Raji (cell line): Measurements from ENCODE around the gene SLC6A9.

ENCODE experiments used
- POLR2A ChIP-seq: IDR thresholded peaks from 2 replicates; pipeline ENCODE4 v1.6.1; 2011; ENCODE audit warnings: low read depth, low read length, control low read depth; ENCODE audit not compliant: insufficient read depth

SLC6A9 gene

GRCh38 chr1:44008259-44008658 lies 23.0 kb downstream of the SLC6A9 start:
- no peak for TF ChIP-seq POLR2A

GRCh38 chr1:44002606-44003157 lies 28.6 kb downstream of the SLC6A9 start:
- no peak for TF ChIP-seq POLR2A

- TF ChIP-seq POLR2A: no peak
Observed at GRCh38 chr1:44002165-44002564, 29.1 kb downstream of the SLC6A9 start.

DNA sequence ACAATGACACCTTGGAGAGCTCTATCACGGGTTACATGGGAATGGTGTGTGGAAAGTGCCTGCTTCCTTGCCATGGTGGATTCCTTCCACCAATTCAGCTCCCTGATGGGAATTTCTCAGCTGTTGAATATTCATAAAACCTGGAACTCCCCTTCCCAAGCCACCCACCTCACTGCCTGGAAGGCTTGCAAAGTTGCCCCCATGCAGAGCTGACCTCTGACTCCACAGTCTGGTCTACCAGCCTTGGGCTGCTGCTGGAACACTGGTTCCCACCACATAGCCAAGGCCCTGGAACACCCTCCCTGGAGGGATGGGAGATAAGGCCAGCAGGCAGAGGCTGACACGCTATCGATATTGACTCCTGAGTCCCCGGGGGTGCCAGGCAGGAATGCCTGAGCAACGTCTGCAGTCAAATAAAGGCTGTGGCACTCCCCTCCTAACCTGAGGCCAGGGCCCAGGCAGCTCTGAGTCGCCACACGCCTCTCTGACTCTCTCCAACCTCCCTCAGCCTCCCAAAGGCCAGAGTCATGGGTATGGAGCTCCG lies 31.1 kb downstream of the SLC6A9 start:
- no peak for TF ChIP-seq POLR2A

DNA sequence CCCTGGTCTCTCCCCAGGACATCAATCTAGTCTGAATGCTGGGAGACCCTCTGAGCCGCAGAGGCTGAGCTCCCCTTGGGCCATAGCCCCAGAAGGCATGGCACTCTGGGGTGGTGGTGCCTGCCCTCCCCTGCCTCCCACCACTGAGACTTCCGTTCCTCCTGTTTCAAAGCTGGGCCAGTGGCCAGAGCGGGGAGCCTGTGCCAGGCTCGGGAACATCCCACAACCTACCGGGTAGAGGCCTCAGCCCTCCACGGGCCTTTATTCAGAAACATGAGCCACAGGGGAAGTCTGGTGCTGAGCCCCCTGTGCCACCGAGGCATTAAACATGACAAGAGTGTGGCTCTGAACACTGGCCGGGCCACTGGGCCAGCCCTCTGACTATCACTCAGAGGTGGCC lies 31.8 kb downstream of the SLC6A9 start:
- no peak for TF ChIP-seq POLR2A

GRCh38 chr1:43998000-43998378 lies 33.3 kb downstream of the SLC6A9 start:
- no peak for TF ChIP-seq POLR2A

- TF ChIP-seq POLR2A: no peak
Observed at GRCh38 chr1:43997295-43997999, 33.8 kb downstream of the SLC6A9 start.

- no peak for TF ChIP-seq POLR2A
Observed at GRCh38 chr1:43996733-43997115, 34.5 kb downstream of the SLC6A9 start.

- TF ChIP-seq POLR2A: no peak
Observed at GRCh38 chr1:43995984-43996732, 35.1 kb downstream of the SLC6A9 start.

DNA sequence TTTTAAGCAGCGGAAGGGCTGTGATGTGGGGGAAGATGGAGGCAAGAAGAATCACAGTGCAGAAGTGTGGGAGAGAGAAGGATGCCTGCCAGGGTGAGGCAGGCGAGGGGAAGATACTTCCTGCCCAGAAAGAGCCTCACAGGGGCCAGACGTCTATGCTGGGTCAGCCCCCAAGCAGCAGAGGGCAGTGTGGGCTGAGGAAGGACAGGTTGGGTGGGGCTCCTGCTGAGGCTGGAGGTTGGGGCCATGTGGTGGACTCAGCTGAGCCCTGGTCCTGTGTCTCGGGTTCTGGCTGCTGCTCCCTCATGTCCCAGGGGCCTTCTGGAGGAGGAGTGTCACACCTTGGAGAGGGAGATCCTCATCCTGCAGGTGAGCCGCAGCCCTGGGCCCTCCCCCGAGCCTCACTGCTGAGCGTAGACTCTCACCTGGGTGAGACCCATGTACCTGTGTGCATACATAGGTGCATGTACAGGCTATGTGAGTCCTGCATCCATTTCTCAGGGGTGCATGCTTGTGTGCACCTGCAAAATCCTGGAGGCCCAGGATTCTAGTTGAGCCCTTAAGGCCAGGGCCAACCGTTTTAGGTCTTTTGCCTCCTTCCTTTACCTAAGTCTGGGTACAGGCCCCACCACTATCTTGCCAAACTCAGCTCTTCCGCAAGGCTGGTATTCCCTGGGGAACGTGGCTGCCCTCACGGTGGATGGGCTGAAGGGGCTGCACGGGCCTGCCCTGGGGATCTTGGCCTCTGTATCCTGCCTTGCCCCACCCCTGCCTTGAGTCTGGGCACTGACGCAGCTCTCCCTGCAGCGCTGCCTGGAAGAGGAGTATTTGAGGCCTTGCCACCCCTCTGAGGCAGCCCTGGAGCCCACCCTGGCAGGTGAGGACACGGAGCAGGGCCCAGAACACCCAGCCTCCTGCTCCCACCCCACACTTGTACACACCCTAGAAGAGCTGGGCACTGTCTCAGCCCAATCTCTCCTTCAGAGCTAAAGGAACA lies 36.2 kb downstream of the SLC6A9 start:
- TF ChIP-seq POLR2A: no peak

DNA sequence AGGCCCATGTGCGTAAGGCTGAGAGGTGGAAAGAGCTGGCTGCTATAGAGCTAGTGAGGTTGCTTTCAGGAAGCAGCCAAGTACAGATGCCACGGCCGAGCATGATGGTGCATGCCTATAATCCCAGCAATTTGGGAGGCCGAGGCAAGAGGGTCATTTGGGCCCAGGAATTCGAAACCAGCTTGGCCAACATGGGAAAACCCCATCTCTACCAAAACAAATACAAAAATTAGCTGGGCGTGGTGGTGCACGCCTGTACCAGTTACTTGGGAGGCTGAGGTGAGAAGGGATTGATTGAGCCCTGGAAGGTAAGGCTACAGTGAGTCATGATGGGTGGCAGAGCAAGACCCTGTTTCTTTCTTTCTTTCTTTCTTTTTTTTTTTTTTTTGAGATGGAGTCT lies 37.2 kb downstream of the SLC6A9 start:
- no peak for TF ChIP-seq POLR2A

DNA sequence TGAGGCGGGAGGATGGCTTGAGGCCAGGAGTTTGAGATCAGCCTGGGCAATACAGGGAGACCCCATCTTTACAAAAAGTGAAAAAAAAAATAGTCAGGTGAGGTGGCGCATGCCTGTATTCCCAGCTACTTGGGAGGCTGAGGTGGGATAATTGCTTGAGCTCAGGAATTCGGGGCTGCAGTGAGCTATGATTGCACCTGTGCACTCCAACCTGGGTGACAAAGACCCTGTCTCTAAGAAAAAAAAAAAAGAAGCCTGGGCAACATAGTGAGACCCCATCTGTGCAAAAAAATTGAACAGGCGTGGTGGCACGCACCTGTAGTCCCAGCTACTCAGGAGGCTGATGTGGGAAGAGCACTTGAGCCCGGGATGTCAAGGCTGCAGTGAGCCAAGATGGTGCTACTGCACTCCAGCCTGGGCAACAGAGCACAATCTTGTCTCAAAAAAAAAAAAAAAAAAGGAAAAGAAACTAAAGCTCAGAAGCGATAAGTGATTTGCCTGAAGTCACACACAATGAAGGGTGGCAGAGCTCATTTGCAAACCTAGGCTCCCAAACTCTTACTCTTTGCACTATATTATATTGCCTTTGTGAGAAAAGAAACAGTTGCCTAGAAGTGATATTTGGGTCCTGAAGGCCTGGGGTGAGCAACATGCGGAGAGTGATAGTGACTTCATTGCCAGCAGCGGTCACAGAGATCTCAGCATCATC lies 37.9 kb downstream of the SLC6A9 start:
- TF ChIP-seq POLR2A: no peak

GRCh38 chr1:43992232-43992995 lies 38.8 kb downstream of the SLC6A9 start:
- TF ChIP-seq POLR2A: no peak
